Thymus (tissue), 11 donors: Measurements from ENCODE around the gene BID. TPM values are rescaled to one million over a fixed set of nuclear protein-coding genes. Genes with fewer than 3 reads are reported as not detected.

Experiments
- DNase-seq, 9 donors: peaks; one replicate each; pipeline ENCODE4 v3.0.0-alpha.2; 2013; ENCODE audit warnings: low spot score in 9 of 9, low read depth in 6 of 9, missing footprints in 1 of 9
- H3K27ac ChIP-seq, 2 donors: one replicate each; pipeline ENCODE4 v1.5.1; 2013; ENCODE audit warnings: control low read depth in 1 of 2, low read depth in 1 of 2, low read length in 1 of 2, mild to moderate bottlenecking in 1 of 2, moderate library complexity in 1 of 2
- H3K27me3 ChIP-seq, 2 donors: one replicate each; pipeline ENCODE4 v1.5.1; 2013; ENCODE audit warnings: low read length in 1 of 2; ENCODE audit not compliant: control insufficient read depth in 2 of 2, insufficient read depth in 1 of 2
- H3K36me3 ChIP-seq, 2 donors: one replicate each; pipeline ENCODE4 v1.5.1; 2013; ENCODE audit warnings: low read length in 1 of 2, mild to moderate bottlenecking in 1 of 2, moderate library complexity in 1 of 2; ENCODE audit not compliant: control insufficient read depth in 2 of 2, insufficient read depth in 2 of 2
- H3K4me1 ChIP-seq, 2 donors: one replicate each; pipeline ENCODE4 v1.5.1; 2013; ENCODE audit warnings: low read length in 2 of 2; ENCODE audit not compliant: control insufficient read depth in 2 of 2, insufficient read depth in 2 of 2
- H3K4me3 ChIP-seq, 2 donors: one replicate each; pipeline ENCODE4 v1.5.1; 2013; ENCODE audit warnings: low read length in 2 of 2, control low read depth in 1 of 2, mild to moderate bottlenecking in 1 of 2
- H3K9me3 ChIP-seq, 2 donors: one replicate each; pipeline ENCODE4 v1.5.1; 2013; ENCODE audit warnings: low read length in 1 of 2, mild to moderate bottlenecking in 1 of 2; ENCODE audit not compliant: control insufficient read depth in 2 of 2, insufficient read depth in 1 of 2
- WGBS: extraction: QIAGEN DNeasy Blood & Tissue Kit; methylation state at CpG from one replicate; pipeline ENCODE4 v1.1.7; 2013; 5-methylcytosine and 5-hydroxymethylcytosine counted together
- polyA plus RNA-seq: library from polyadenylated mRNA; stranded (reverse); fragments of 200-250 nt; gene quantifications from one replicate; pipeline ENCODE4 v1.2.3, GENCODE V29; 2013
- total RNA-seq: library from RNA; stranded (reverse); fragments of 120-200 nt; gene quantifications from one replicate; pipeline ENCODE4 v1.2.4, GENCODE V29; 2013
- donor health status: healthy.

BID gene
- total and polyA plus RNA-seq, 2 donors, result 32.5 to 46.7 TPM

DNA sequence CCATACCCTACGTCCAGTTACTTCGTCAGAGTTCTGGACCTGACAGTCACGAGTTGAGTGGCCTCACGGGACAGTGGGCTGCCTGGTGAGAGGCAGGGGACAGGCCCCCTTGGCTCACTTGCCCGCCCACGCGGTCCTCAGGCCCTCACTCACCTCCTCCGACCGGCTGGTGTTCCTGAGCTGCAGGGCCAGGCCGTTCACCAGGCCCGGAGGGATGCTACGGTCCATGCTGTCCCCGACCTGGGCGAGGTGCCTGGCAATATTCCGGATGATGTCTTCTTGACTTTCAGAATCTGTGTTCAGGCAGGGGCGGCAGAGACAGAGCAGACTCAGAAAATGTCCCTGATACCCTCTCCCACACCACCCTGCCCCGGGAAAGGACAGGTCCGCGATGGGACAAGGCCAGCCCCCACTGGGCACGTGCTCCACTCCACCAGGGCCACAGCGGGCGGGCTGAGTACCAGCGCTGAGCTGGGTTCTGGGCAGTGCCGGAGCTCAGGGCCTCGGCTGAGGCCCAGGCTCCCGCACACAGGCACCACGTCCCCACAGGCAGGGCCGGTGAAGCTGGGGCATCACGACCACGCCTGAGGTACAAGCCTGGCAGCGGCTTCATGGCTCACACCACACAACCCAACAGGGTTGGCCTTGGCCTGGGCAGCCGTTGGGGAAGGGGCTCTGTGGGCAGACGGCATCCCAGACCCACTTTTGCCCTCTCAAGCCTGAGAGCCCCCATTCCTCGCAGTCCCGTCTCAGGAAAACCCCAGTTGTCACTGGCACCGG is 34.9 kb downstream of the BID start:
- DNase-seq, result no peak
- Histone ChIP-seq H3K27ac (no peak overlapping the region), H3K36me3 (peaks cover 35 to 43% of the 10 kb centered on the region in 2 donors), H3K4me1 (peaks cover 0 to 5% of the 10 kb centered on the region in 2 donors), H3K27me3 (no peaks in the 10 kb centered on the region), H3K4me3 (no peak overlapping the region), H3K9me3 (no peaks in the 10 kb centered on the region)
- WGBS, result 96% methylated on average over 36 of the region's 36 CpGs

DNA sequence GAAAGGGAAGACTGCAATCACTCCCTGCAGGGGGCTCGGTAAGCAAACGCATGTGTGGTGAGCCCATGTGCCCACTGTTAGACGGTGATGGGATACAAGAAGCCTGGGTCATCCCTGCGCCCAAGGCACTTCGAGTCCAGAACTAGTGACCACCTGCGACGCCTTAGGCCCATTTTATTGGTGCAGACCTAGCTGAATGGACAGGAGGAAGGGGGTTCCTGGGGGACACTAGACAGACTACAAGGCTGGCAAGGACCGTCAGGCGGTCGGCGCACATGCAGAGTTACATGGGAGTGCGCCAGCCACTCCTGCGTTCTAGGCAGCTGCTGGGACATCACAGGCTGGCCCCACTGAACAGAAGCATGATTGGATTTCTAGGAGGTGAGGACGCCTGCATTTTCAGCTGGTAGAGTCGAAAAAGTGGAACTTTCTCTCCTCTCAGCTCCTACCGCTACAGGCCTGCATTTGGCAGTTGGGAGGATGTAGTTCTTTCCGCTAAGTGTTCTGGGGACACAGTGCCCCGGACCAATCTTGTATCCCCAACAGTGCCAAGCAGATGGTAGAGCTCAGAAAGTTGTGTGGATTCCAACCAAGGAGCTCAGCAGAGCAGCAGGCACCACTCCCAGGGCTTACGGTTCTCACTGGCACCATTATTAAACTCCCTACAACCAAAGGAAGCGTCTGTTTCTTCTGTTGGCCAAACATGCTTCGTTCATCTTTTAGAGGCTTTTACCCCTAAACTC is 35.7 kb downstream of the BID start:
- 97% methylated on average over 21 of the region's 21 CpGs for WGBS
- Histone ChIP-seq H3K36me3 (peaks cover 42 to 45% of the 10 kb centered on the region in 2 donors), H3K27ac (no peak overlapping the region), H3K4me1 (peaks cover 0 to 10% of the 10 kb centered on the region in 2 donors), H3K4me3 (no peak overlapping the region), H3K27me3 (no peaks in the 10 kb centered on the region), H3K9me3 (no peaks in the 10 kb centered on the region)
- DNase-seq, result no peak

DNA sequence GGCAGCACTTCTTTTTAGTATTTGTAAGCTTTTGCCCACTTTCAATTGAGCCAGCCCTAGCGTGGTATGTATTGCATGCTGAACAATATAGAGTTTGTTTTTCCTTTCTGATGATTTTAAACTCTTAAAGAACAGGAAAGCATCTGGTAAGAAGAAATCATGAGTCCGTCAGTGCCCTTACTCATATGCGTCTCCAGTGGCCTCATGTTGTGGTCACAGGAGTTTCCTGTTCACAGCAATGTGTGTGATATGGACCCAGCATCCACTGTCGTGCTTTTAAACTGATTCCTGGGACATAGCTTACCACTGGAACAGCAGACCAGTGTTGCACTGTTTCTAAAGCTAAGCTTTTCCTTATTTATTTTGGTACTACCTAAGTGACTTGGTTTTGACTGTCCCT is 40.1 kb downstream of the BID start:
- Histone ChIP-seq H3K4me3 (no peak overlapping the region), H3K4me1 (peaks cover 0 to 6% of the 10 kb centered on the region in 2 donors), H3K27me3 (no peaks in the 10 kb centered on the region), H3K36me3 (peaks cover 63 to 70% of the 10 kb centered on the region in 2 donors), H3K27ac (no peak overlapping the region), H3K9me3 (no peaks in the 10 kb centered on the region)
- DNase-seq, result peak in 1 of 9 donors; percentile 16
- 30% methylated on average over 4 of the region's 4 CpGs for WGBS

DNA sequence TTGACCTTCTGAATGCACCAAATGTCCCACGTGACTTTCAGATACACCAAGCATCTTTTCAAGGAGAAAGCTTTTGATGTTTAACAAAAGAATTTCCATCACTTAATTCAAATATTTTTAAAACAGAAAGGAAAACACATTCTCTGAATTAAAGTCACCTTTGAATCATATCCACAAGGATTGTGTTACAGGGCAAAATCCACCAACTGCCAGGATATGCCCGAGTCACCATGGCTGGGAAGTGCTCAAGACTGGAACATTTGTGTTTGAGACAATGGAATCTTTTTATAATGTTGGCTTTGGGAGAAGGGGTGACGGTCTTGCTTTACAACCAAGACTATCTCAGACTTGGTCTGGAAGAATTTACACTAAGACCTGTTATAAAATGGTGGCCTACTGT is 40.8 kb downstream of the BID start:
- H3K4me3 ChIP-seq, result no peak overlapping the region
- H3K27me3 ChIP-seq, result no peaks in the 10 kb centered on the region
- peaks cover 0 to 6% of the 10 kb centered on the region in 2 donors for H3K4me1 ChIP-seq
- H3K36me3 ChIP-seq, result peaks cover 59 to 68% of the 10 kb centered on the region in 2 donors
- 97% methylated on average over 3 of the region's 3 CpGs for WGBS
- H3K9me3 ChIP-seq, result no peaks in the 10 kb centered on the region
- H3K27ac ChIP-seq, result no peak overlapping the region
- DNase-seq, result no peak

DNA sequence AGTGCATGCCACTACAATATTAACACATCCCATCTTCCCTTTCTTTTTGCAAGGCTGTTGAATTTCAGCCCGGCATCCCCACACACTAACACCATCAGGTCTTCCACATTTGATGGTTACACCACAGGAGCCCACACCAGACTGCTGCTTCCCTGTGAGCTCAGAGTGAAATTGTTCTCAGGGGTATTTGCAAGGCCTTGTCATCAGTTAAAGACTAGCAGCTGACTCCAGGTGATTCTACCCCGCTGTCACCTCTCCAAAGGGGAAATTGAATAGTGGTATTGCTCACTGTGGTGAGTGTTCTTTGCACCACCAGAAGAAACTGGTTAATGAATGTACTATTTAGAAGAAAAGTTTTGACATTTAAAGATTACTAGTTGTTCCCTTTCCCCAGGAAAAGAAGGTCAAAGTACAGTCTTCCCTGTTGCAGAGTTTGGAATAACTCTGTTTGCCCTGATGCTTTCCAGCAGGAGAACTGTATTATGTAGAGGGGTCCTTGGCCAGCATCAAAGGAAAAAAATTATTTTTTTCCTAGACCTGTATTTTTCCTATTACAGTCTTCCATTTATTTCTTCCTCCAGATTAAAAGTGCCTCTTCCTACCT is 41.9 kb downstream of the BID start:
- 96% methylated on average over 2 of the region's 2 CpGs for WGBS
- H3K36me3 ChIP-seq, result peaks cover 59 to 66% of the 10 kb centered on the region in 2 donors

DNA sequence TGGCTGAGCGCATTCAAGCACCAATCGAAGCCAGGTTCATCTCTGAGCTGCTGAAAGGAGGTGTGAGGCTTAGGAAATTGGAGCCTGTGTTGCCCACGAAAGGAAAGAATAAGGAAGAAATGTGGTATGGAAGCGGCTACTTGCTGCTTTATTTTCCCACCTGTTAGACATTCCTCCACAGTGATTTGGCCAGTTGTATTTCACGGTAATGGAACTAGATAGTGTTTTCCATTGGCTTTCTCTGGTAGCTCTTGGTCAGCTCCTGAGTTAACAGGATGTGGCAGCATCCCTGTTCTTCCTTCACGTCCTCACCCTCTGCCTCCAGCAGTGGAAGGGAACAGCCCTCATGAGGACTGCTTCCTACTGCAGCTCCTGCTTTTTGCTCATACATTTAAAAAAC is 44.7 kb downstream of the BID start:
- DNase-seq, result no peak
- Histone ChIP-seq H3K27ac (no peak overlapping the region), H3K4me3 (no peak overlapping the region), H3K27me3 (no peaks in the 10 kb centered on the region), H3K36me3 (peaks cover 54 to 56% of the 10 kb centered on the region in 2 donors), H3K4me1 (peaks cover 5 to 15% of the 10 kb centered on the region in 2 donors), H3K9me3 (no peaks in the 10 kb centered on the region)
- WGBS, result 97% methylated on average over 6 of the region's 6 CpGs

More for the DNA sequence above, 41.9 kb downstream of the BID start:
- no peak for DNase-seq
- peaks cover 0 to 6% of the 10 kb centered on the region in 2 donors for H3K4me1 ChIP-seq
- no peaks in the 10 kb centered on the region for H3K27me3 ChIP-seq
- no peak overlapping the region for H3K27ac ChIP-seq
- H3K9me3 ChIP-seq, result no peaks in the 10 kb centered on the region
- no peak overlapping the region for H3K4me3 ChIP-seq

DNA sequence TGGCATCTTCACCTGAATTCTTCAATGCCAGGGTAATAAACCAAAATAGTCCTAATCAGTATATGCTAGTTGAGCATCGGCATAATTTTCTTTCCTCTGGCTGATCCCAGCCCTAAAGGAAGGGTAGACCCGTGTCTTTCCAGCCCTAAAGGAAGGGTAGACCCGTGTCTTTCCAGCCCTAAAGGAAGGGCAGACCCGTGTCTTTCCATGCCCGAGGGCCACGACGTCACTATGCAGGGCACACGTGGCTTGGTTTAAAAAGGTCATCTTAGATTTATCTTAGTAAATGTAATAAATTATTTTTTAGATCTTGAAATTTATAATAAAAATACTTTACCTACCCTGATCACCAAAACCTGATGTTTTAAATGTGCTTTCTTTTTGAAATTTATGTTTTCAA is 45.5 kb downstream of the BID start:
- Histone ChIP-seq H3K4me3 (no peak overlapping the region), H3K27ac (no peak overlapping the region), H3K36me3 (peaks cover 47 to 48% of the 10 kb centered on the region in 2 donors), H3K4me1 (peaks cover 5 to 9% of the 10 kb centered on the region in 2 donors), H3K27me3 (no peaks in the 10 kb centered on the region), H3K9me3 (no peaks in the 10 kb centered on the region)
- WGBS, result 98% methylated on average over 8 of the region's 8 CpGs
- no peak for DNase-seq

DNA sequence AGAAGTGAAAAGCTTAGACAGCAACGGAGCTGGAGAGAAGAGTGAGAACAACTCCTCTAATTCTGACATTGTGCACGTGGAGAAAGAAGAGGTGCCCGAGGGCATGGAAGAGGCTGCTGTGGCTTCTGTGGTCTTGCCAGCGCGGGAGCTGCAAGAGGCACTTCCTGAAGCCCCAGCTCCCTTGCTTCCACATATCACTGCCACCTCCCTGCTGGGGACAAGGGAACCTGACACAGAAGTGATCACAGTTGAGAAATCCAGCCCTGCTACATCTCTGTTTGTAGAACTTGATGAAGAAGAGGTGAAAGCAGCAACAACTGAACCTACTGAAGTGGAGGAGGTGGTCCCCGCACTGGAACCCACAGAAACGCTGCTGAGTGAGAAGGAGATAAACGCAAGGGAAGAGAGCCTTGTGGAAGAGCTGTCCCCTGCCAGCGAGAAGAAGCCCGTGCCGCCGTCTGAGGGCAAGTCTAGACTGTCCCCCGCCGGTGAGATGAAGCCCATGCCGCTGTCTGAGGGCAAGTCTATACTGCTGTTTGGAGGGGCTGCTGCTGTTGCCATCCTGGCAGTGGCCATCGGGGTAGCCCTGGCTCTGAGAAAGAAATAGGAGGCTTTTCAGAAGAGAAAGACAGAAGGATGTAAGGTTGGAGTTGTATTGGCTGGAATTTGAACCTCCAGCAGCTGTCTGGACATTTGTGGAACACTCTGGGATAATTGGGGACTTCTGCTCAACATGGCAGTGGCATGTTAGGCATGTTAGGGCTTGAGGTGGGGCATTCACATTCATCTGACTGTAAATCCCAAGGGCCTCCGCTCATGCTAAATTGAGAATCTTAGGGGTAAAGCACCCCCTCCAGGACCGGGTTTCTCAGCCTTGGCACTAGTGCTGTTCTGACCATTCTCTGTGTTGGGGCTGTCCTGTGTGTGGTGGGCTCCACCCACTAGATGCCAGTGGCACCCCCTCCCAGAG is 47.1 kb downstream of the BID start:
- Histone ChIP-seq H3K4me3 (no peak overlapping the region), H3K9me3 (no peaks in the 10 kb centered on the region), H3K36me3 (peaks cover 32 to 42% of the 10 kb centered on the region in 2 donors), H3K27me3 (no peaks in the 10 kb centered on the region), H3K4me1 (peaks cover 5 to 9% of the 10 kb centered on the region in 2 donors), H3K27ac (peak overlapping the region in 1 of 2 donors; percentile 8)
- DNase-seq, result peak in 1 of 9 donors; percentile 37
- 60% methylated on average over 18 of the region's 18 CpGs for WGBS
